ENCODE data around the gene TTC21A. TPM values are rescaled to one million over a fixed set of nuclear protein-coding genes. Genes with fewer than 3 reads are reported as not detected.

The TTC21A gene
- total and polyA plus RNA-seq, 10 of the 15 experiments (the other 5 are each of a cell fraction or from before 2014, with no cell fraction given), result 0.62 to 3.2 (median 1.2) TPM

GRCh38 chr3:39106281-39106811 is 1.1 kb upstream of the TTC21A start:
- WGBS (ENCODE audit: insufficient coverage, insufficient replicate concordance, low lambda C conversion rate, missing lambda C conversion rate), result 33% methylated on average over 16 of the region's 16 CpGs
- Histone ChIP-seq H3K27ac (ENCODE audit: control insufficient read depth, insufficient read depth) (peak overlapping the region; percentile 59; the same call in 1 of the 2 replicates), H3K4me1 (ENCODE audit: control insufficient read depth, insufficient read depth, low read length) (peaks cover 27% of the 10 kb centered on the region), H3K9me3 (replicated peaks; ENCODE audit: control insufficient read depth, insufficient read depth, low read length) (no peaks in the 10 kb centered on the region), H2AFZ (ENCODE audit: control insufficient read depth, low read depth, low read length) (peak overlapping the region; percentile 88; the same call in 1 of the 2 replicates), H3K27me3 (replicated peaks in 1 of 2; ENCODE audit: control insufficient read depth in 2 of 2, insufficient read depth in 2 of 2, low read length in 1 of 2) (no peaks in the 10 kb centered on the region), H3K36me3 (ENCODE audit: control insufficient read depth in 2 of 2, insufficient read depth in 2 of 2, low read length in 1 of 2) (no peaks in the 10 kb centered on the region; a peak in 2 of 4 replicates), H3K4me2 (ENCODE audit: control insufficient read depth, insufficient read depth) (peak overlapping the region; percentile 100), H3K79me2 (ENCODE audit: control insufficient read depth, insufficient read depth, low read length) (peaks cover 14% of the 10 kb centered on the region), H3K4me3 (peak overlapping the region; percentile 91), H3K9ac (ENCODE audit: control insufficient read depth, insufficient read depth, low read length) (peak overlapping the region; percentile 81), H4K20me1 (ENCODE audit: control insufficient read depth, insufficient read depth) (no peaks in the 10 kb centered on the region; the same call in 1 of the 2 replicates)
- intact Hi-C loops (cut with micrococcal nuclease; ENCODE audit: unreplicated experiment), result no loop called here
- DNase-seq (ENCODE audit: low read depth, low spot score) (no peak), FAIRE-seq (no peak), ATAC-seq (no peak)
- ChIA-PET CTCF (interaction anchor here (0.9 to 5.6 kb wide), 8 partner anchors 20 to 185 kb away, joined by 3 to 39 read pairs (median 8); no protein-coding TSS in a partner anchor), RAD21 (ENCODE audit: unreplicated experiment) (interaction anchor here (1.1 to 2.2 kb wide), 2 partner anchors 21 to 182 kb away, joined by 3 to 7 read pairs; no protein-coding TSS in a partner anchor), POLR2A (interaction anchor here (1.3 kb wide), 1 partner anchor 43 kb away, joined by 5 read pairs; no protein-coding TSS in a partner anchor), SMC1A (ENCODE audit: uncharacterized antibody, unreplicated experiment) (interaction anchor here (0.6 to 2.9 kb wide), 13 partner anchors 17 to 185 kb away, joined by 3 to 8 read pairs (median 3); no protein-coding TSS in a partner anchor)
- no TSS peak for BruUV-seq (replicated peaks)
- in situ Hi-C loops (cut with MboI), result no loop called here
- no peak for TF ChIP-seq ZZZ3 (IDR thresholded peaks at IDR 0.05; ENCODE audit: control insufficient read depth, insufficient read length, low read depth)
- TF ChIP-seq TCF7 (IDR thresholded peaks at IDR 0.05; ENCODE audit: borderline replicate concordance), result no peak
- peak; percentile 15; the same call in 1 of the 2 replicates for TF ChIP-seq MLLT1 (IDR thresholded peaks at IDR 0.05)
- TF ChIP-seq SRF (IDR thresholded peaks at IDR 0.05; ENCODE audit: low read depth in 2 of 2, low read length in 2 of 2), result 0 out of 4 replicates have a peak, but pooled peaks of 1 of the 2 experiments have one; percentile 37
